HepG2 (cell line): Measurements from ENCODE around the gene LTB4R2. TPM values are rescaled to one million over a fixed set of nuclear protein-coding genes. Genes with fewer than 3 reads are reported as not detected.

ENCODE experiments used
- ATAC-seq: fragments of 200-7000 bp; cut with Tn5 transposase; 3 replicates; pipeline ENCODE4 v1.9.1; 2020; ENCODE audit warnings: mild to moderate bottlenecking, moderate library complexity
- BruUV-seq: library from RNA; stranded (reverse); fragments of 400-500 nt; replicated peaks from 2 replicates; lab custom pipeline; 2021; lab: Mats Ljungman, UMichigan
- CTCF ChIA-PET: fragments of 300-600 bp; formaldehyde crosslinking; extraction: SDS; loops from one replicate; lab custom pipeline; 2021; ENCODE audit warnings: low total read pairs, inconsistent platforms, low intra/inter-chr PET ratio; lab: Yijun Ruan, JAX
- POLR2A ChIA-PET: fragments of 350-600 bp; sonication (Branson Sonifier 250); formaldehyde crosslinking; loops from one replicate; lab custom pipeline; 2020; ENCODE audit warnings: antibody characterized with exemption, inconsistent platforms; lab: Yijun Ruan, JAX
- DNase-seq: peaks from one replicate; pipeline ENCODE4 v3.0.0-alpha.2; 2015; ENCODE audit warnings: low spot score
- FAIRE-seq: peaks from 3 replicates; lab custom pipeline; 2011; peaks lifted over from hg19 to GRCh38; lab: Jason Lieb, UNC
- H2AFZ ChIP-seq: one replicate; pipeline ENCODE4 v1.6.1; 2011; ENCODE audit warnings: low read length, inconsistent platforms
- H3K27ac ChIP-seq: fragments of 300-600 bp; 3 replicates; pipeline ENCODE4 v1.8.0; 2011; ENCODE audit warnings: mixed run types, mild to moderate bottlenecking, mixed read lengths, low read length, inconsistent platforms; ENCODE audit not compliant: insufficient read depth; ENCODE audit errors: extremely low read length
- H3K27me3 ChIP-seq, 2 experiments: fragments of 200-600 bp in 1 of 2; 2 replicates in 1 of 2; 3 replicates in 1 of 2; pipeline versions ENCODE4 v1.6.0 to v1.8.0; 2011; ENCODE audit warnings: low read length in 2 of 2, mild to moderate bottlenecking in 2 of 2, moderate library complexity in 2 of 2, inconsistent platforms in 1 of 2; ENCODE audit not compliant: insufficient read depth in 2 of 2, control insufficient read depth in 1 of 2
- H3K36me3 ChIP-seq, 2 experiments: fragments of 200-600 bp in 1 of 2; replicated peaks in 1 of 2; 2 replicates in 1 of 2; 3 replicates in 1 of 2; pipeline versions ENCODE4 v1.5.1 to v1.8.0; 2011; ENCODE audit warnings: low read length in 2 of 2, inconsistent platforms in 1 of 2; ENCODE audit not compliant: insufficient read depth in 2 of 2, control insufficient read depth in 1 of 2
- H3K4me1 ChIP-seq: 2 replicates; pipeline ENCODE4 v1.5.1; 2012; ENCODE audit warnings: low read length, inconsistent platforms; ENCODE audit not compliant: insufficient read depth
- H3K4me2 ChIP-seq: 2 replicates; pipeline ENCODE4 v1.6.0; 2011; ENCODE audit warnings: low read depth, low read length, inconsistent platforms
- H3K4me3 ChIP-seq, 3 experiments: fragments of 200-600 bp in 1 of 3; sonication (generic), shearing (Covaris generic) in 1 of 3; replicated peaks in 1 of 3; 2 replicates each; pipeline ENCODE4 v1.5.1; 2011 to 2016; ENCODE audit warnings: low read length in 3 of 3, inconsistent platforms in 2 of 3, low read depth in 2 of 3, mild to moderate bottlenecking in 2 of 3, control low read depth in 1 of 3, mixed read lengths in 1 of 3; ENCODE audit not compliant: insufficient read depth in 1 of 3
- H3K79me2 ChIP-seq: one replicate; pipeline ENCODE4 v1.6.1; 2011; ENCODE audit warnings: low read length, inconsistent platforms; ENCODE audit not compliant: insufficient read depth
- H3K9ac ChIP-seq: 2 replicates; pipeline ENCODE4 v1.6.0; 2011; ENCODE audit warnings: mild to moderate bottlenecking, low read depth, low read length, inconsistent platforms; ENCODE audit not compliant: insufficient read depth
- H3K9me3 ChIP-seq: 2 replicates; pipeline ENCODE4 v1.5.1; 2012; ENCODE audit warnings: mild to moderate bottlenecking, low read length
- H4K20me1 ChIP-seq: 2 replicates; pipeline ENCODE4 v1.6.0; 2011; ENCODE audit warnings: inconsistent platforms, mild to moderate bottlenecking, low read length, moderate library complexity; ENCODE audit not compliant: insufficient read depth
- FLYWCH1 ChIP-seq: sonication (generic); formaldehyde crosslinking; IDR thresholded peaks from 2 replicates; pipeline ENCODE4 v1.8.1; 2023; ENCODE audit warnings: mild to moderate bottlenecking, missing genetic modification reagents
- MLLT10 ChIP-seq: sonication (generic); formaldehyde crosslinking; IDR thresholded peaks from 2 replicates; pipeline ENCODE4 v1.4.0; 2020; ENCODE audit warnings: missing genetic modification reagents
- PAX8 ChIP-seq: sonication (generic); formaldehyde crosslinking; IDR thresholded peaks from 2 replicates; pipeline ENCODE4 v1.8.0; 2022; ENCODE audit warnings: mild to moderate bottlenecking, missing genetic modification reagents, borderline replicate concordance
- SIX1 ChIP-seq: sonication (generic); formaldehyde crosslinking; IDR thresholded peaks from 2 replicates; pipeline ENCODE4 v1.4.0; 2020; ENCODE audit warnings: missing genetic modification reagents, borderline replicate concordance
- SRSF4 ChIP-seq: fragments of 200-400 bp; formaldehyde crosslinking; IDR thresholded peaks from one replicate; pipeline ENCODE4 v1.6.1; 2018; ENCODE audit warnings: mild to moderate bottlenecking, low read depth, low read length, moderate library complexity; ENCODE audit not compliant: poor library complexity, severe bottlenecking
- TRIM24 ChIP-seq: sonication (generic); formaldehyde crosslinking; IDR thresholded peaks from 2 replicates; pipeline ENCODE4 v1.8.0; 2022; ENCODE audit warnings: mild to moderate bottlenecking, missing genetic modification reagents
- ZFP41 ChIP-seq: sonication (generic); formaldehyde crosslinking; IDR thresholded peaks from 2 replicates; pipeline ENCODE4 v1.4.0; 2020; ENCODE audit warnings: mild to moderate bottlenecking, missing genetic modification reagents, borderline replicate concordance
- ZNF33A ChIP-seq: sonication (generic); formaldehyde crosslinking; IDR thresholded peaks from 2 replicates; pipeline ENCODE4 v1.5.1; 2020; ENCODE audit warnings: missing genetic modification reagents, mild to moderate bottlenecking, moderate library complexity, borderline replicate concordance
- ZNF343 ChIP-seq: sonication (generic); formaldehyde crosslinking; IDR thresholded peaks from 2 replicates; pipeline ENCODE4 v1.4.0; 2020; ENCODE audit warnings: mild to moderate bottlenecking, missing genetic modification reagents
- ZNF362 ChIP-seq: sonication (generic); formaldehyde crosslinking; IDR thresholded peaks from 2 replicates; pipeline ENCODE4 v1.4.0; 2020; ENCODE audit warnings: missing genetic modification reagents, mild to moderate bottlenecking, borderline replicate concordance
- ZNF605 ChIP-seq: sonication (generic); formaldehyde crosslinking; IDR thresholded peaks from 2 replicates; pipeline ENCODE4 v1.8.0; 2022; ENCODE audit warnings: mild to moderate bottlenecking, missing genetic modification reagents
- ZNF891 ChIP-seq: sonication (generic); formaldehyde crosslinking; IDR thresholded peaks from 2 replicates; pipeline ENCODE4 v1.5.0; 2020; ENCODE audit warnings: mild to moderate bottlenecking, missing genetic modification reagents
- WGBS: methylation state at CpG from one replicate; pipeline ENCODE4 v1.1.6; 2017; ENCODE audit warnings: low lambda C conversion rate; 5-methylcytosine and 5-hydroxymethylcytosine counted together
- in situ Hi-C: cut with HindIII; loops from 2 replicates; pipeline ENCODE4 v1.10.0; 2017; ENCODE audit warnings: low pct_unique_long_range_greater_than_20kb; ENCODE audit not compliant: extremely low pct_ligation_motif_present
- intact Hi-C: fragments of 100-400 bp; cut with micrococcal nuclease; formaldehyde crosslinking; loops from one replicate; pipeline ENCODE4 v1.10.0; 2022; ENCODE audit not compliant: unreplicated experiment
- polyA plus RNA-seq, 8 experiments: library from polyadenylated mRNA; depleted of rRNA in 3 of 8; stranded (reverse) in 7 of 8; unstranded in 1 of 8; fragments of >200 nt; fragmentation: Illumina TruSeq in 4 of 8; extraction: Trizol in 4 of 8; gene quantifications; 2 replicates each; pipeline versions ENCODE4 v1.2.1 to v1.2.3, GENCODE V29; 2011 to 2016; ENCODE audit warnings: low read depth in 4 of 8, missing spikeins in 1 of 8, mixed read lengths in 1 of 8; ENCODE audit not compliant: insufficient read depth in 1 of 8
- total RNA-seq, 5 experiments: library from RNA; depleted of rRNA; stranded (reverse); fragments of >200 nt; fragmentation: Illumina TruSeq; extraction: Trizol; gene quantifications; 2 replicates each; pipeline ENCODE4 v1.2.3, GENCODE V29; 2016; ENCODE audit warnings: low read depth in 1 of 5
- TF ChIP-seq, protein P1 (sequence below): sonication (generic); formaldehyde crosslinking; IDR thresholded peaks from 2 replicates; pipeline ENCODE4 v1.5.0; 2020; ENCODE audit warnings: mild to moderate bottlenecking, missing genetic modification reagents, moderate library complexity
- TF ChIP-seq, protein P2 (sequence below): sonication (generic); formaldehyde crosslinking; IDR thresholded peaks from 2 replicates; pipeline ENCODE4 v1.5.0; 2020; ENCODE audit warnings: mild to moderate bottlenecking, missing genetic modification reagents

The LTB4R2 gene
- total and polyA plus RNA-seq, 2 of the 13 experiments (the other 11 are each of a cell fraction or from before 2014, with no cell fraction given) = 3.9 to 6.9 TPM

DNA sequence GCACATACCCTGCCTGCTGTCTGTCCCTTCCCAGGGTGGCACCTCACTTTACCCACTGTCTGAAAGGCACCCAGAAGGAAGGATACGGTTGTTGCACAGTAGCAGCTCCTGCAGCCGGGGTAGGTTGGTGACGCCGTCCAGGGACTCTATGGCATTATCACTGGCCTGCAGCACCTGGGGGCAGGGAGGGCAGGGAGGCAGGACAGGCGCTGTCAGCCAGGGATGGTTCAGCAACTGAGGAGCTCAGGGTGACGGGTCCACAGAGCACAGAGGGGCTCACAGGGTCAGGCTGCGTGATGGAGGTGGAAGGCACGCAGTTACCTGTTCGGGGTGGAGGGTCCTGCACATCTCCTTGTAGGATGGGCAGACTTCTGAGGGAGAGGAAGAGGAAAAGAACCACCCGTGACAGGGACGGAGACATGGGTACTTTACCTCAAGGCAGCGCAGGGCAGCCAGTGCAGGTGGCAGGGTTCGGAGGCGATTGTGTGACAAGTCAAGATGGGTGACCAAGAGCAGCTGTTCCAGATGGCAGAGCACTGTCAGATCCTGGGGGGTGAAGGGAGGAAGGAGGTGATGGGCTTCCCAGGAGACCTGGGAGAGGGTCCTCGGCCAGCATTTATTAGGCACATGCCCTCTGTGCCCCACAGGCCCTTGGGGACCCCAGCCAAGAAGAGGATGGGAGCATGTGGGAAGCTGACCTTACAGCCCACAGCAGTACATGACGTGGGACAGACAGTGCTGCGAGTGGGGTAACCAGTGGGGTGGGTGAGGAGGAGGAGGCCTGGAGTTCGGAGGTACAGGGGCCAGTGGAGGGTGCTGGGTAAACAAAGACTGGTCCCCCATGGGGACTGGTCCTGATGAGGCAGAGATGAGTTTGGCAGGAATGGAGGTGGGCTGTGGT, 43.3 kb upstream of the LTB4R2 start:
- no TSS peak for BruUV-seq
- ATAC-seq = no peak
- no peak for DNase-seq
- in situ Hi-C loops (no loop called here), intact Hi-C loops (no loop called here)
- peaks cover 19 to 38% of the 10 kb centered on the region in 2 experiments; a peak in 4 of 5 replicates for H3K36me3 ChIP-seq
- 92% methylated on average over 18 of the region's 18 CpGs for WGBS
- peaks cover 9% of the 10 kb centered on the region for H3K4me1 ChIP-seq
- H3K9me3 ChIP-seq = no peaks in the 10 kb centered on the region
- FAIRE-seq = no peak
- POLR2A ChIA-PET = interaction anchor here (3.7 to 16.5 kb wide), 3 partner anchors 10 to 26 kb away, joined by 23 to 435 read pairs (median 254); partner anchors contain the start of genes TGM1 and TINF2
- H3K4me3 ChIP-seq = no peak overlapping the region
- H3K79me2 ChIP-seq = peaks cover under 1% of the 10 kb centered on the region
- no peak overlapping the region for H3K27ac ChIP-seq
- no peak overlapping the region for H2AFZ ChIP-seq
- H3K27me3 ChIP-seq = no peaks in the 10 kb centered on the region; a peak in 1 of 5 replicates
- H4K20me1 ChIP-seq = no peaks in the 10 kb centered on the region
- CTCF ChIA-PET = no interaction called here
- H3K4me2 ChIP-seq = no peak overlapping the region
- no peak overlapping the region for H3K9ac ChIP-seq
- TF ChIP-seq ZFP41 (CRISPR knock-in tag) = no peak
- TF ChIP-seq ZNF343 (CRISPR knock-in tag) = no peak
- no peak for TF ChIP-seq FLYWCH1 (CRISPR knock-in tag)
- TF ChIP-seq SIX1 (CRISPR knock-in tag) = no peak
- TF ChIP-seq, protein P1, sequence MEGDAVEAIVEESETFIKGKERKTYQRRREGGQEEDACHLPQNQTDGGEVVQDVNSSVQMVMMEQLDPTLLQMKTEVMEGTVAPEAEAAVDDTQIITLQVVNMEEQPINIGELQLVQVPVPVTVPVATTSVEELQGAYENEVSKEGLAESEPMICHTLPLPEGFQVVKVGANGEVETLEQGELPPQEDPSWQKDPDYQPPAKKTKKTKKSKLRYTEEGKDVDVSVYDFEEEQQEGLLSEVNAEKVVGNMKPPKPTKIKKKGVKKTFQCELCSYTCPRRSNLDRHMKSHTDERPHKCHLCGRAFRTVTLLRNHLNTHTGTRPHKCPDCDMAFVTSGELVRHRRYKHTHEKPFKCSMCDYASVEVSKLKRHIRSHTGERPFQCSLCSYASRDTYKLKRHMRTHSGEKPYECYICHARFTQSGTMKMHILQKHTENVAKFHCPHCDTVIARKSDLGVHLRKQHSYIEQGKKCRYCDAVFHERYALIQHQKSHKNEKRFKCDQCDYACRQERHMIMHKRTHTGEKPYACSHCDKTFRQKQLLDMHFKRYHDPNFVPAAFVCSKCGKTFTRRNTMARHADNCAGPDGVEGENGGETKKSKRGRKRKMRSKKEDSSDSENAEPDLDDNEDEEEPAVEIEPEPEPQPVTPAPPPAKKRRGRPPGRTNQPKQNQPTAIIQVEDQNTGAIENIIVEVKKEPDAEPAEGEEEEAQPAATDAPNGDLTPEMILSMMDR = no peak
- TF ChIP-seq, protein P2, sequence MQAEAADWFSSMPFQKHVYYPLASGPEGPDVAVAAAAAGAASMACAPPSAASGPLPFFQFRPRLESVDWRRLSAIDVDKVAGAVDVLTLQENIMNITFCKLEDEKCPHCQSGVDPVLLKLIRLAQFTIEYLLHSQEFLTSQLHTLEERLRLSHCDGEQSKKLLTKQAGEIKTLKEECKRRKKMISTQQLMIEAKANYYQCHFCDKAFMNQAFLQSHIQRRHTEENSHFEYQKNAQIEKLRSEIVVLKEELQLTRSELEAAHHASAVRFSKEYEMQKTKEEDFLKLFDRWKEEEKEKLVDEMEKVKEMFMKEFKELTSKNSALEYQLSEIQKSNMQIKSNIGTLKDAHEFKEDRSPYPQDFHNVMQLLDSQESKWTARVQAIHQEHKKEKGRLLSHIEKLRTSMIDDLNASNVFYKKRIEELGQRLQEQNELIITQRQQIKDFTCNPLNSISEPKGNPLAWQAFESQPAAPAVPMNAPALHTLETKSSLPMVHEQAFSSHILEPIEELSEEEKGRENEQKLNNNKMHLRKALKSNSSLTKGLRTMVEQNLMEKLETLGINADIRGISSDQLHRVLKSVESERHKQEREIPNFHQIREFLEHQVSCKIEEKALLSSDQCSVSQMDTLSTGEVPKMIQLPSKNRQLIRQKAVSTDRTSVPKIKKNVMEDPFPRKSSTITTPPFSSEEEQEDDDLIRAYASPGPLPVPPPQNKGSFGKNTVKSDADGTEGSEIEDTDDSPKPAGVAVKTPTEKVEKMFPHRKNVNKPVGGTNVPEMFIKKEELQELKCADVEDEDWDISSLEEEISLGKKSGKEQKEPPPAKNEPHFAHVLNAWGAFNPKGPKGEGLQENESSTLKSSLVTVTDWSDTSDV (CRISPR knock-in tag) = no peak
- TF ChIP-seq ZNF891 (CRISPR knock-in tag) = no peak
- no peak for TF ChIP-seq ZNF605 (CRISPR knock-in tag)
- no peak for TF ChIP-seq PAX8 (CRISPR knock-in tag)
- TF ChIP-seq TRIM24 = no peak
- TF ChIP-seq SRSF4 = no peak
- no peak for TF ChIP-seq MLLT10 (CRISPR knock-in tag)
- no peak for TF ChIP-seq ZNF33A
- TF ChIP-seq ZNF362 (CRISPR knock-in tag) = no peak
